Gastroesophageal sphincter (tissue), 4 donors: ENCODE measurements around the gene KIRREL3. TPM values are rescaled to one million over a fixed set of nuclear protein-coding genes. Genes with fewer than 3 reads are reported as not detected.

Experiments
- ATAC-seq: fragments of 150-250 bp; one replicate; pipeline ENCODE4 v1.9.1; 2016; ENCODE audit warnings: mild to moderate bottlenecking, moderate library complexity
- H3K27ac ChIP-seq, 4 donors: fragments of 200-600 bp; sonication (generic) in 3 of 4; 1 replicate in 3 of 4; 2 replicates in 1 of 4; pipeline ENCODE4 v1.5.1; 2016 to 2019
- H3K27me3 ChIP-seq: fragments of 200-600 bp; sonication (generic); one replicate; pipeline ENCODE4 v1.5.1; 2019
- H3K36me3 ChIP-seq, 2 donors: fragments of 200-600 bp; sonication (generic); one replicate each; pipeline ENCODE4 v1.5.1; 2019; ENCODE audit warnings: control low read depth in 1 of 2
- H3K4me1 ChIP-seq, 3 donors: fragments of 200-600 bp; sonication (generic); 1 replicate in 2 of 3; 2 replicates in 1 of 3; pipeline ENCODE4 v1.5.1; 2016 to 2019; ENCODE audit warnings: control low read depth in 2 of 3
- H3K4me3 ChIP-seq, 2 donors: fragments of 200-600 bp; sonication (generic); one replicate each; pipeline ENCODE4 v1.5.1; 2019; ENCODE audit warnings: mild to moderate bottlenecking in 1 of 2, moderate library complexity in 1 of 2
- H3K9me3 ChIP-seq, 3 donors: fragments of 200-600 bp; sonication (generic); one replicate each; pipeline ENCODE4 v1.5.1; 2017 to 2019; ENCODE audit warnings: control low read depth in 2 of 3
- CTCF ChIP-seq, 4 experiments: fragments of 200-600 bp in 2 of 4; fragments of 450-650 bp in 2 of 4; sonication (generic) in 1 of 4; IDR thresholded peaks; one replicate each; pipeline ENCODE4 v1.5.1; 2017 to 2019; ENCODE audit warnings: antibody characterized with exemption in 4 of 4, mild to moderate bottlenecking in 2 of 4, moderate library complexity in 2 of 4
- EP300 ChIP-seq: sonication (generic); formaldehyde crosslinking; IDR thresholded peaks from one replicate; pipeline ENCODE4 v1.6.1; 2017; ENCODE audit warnings: antibody characterized with exemption, mild to moderate bottlenecking
- POLR2A ChIP-seq, 2 donors: fragments of 450-650 bp; IDR thresholded peaks; one replicate each; pipeline ENCODE4 v1.6.1; 2017; ENCODE audit warnings: antibody characterized with exemption in 2 of 2, mild to moderate bottlenecking in 2 of 2, moderate library complexity in 1 of 2
- POLR2AphosphoS5 ChIP-seq: sonication (generic); formaldehyde crosslinking; IDR thresholded peaks from one replicate; pipeline ENCODE4 v1.6.1; 2017; ENCODE audit warnings: antibody characterized with exemption
- WGBS, 2 donors: methylation state at CpG; one replicate each; pipeline ENCODE4 v1.1.5; 2018; ENCODE audit warnings: low coverage in 1 of 2; 5-methylcytosine and 5-hydroxymethylcytosine counted together
- total RNA-seq, 4 donors: library from RNA; depleted of rRNA; stranded (reverse); fragments of >200 nt; gene quantifications; one replicate each; pipeline ENCODE4 v1.1.0, GENCODE V29; 2016

KIRREL3 gene
- total RNA-seq, 4 donors from 2014 or later: 0.54 to 3.9 (median 1.4) TPM

GRCh38 chr11:126588630-126589491 lies 411.7 kb downstream of the KIRREL3 start:
- 40 to 63% methylated on average over 5 of the region's 16 CpGs for WGBS, 2 donors
- no peak for ATAC-seq

GRCh38 chr11:126587541-126587940 lies 413.0 kb downstream of the KIRREL3 start:
- 55 to 82% methylated on average over 4 of the region's 4 CpGs for WGBS, 2 donors
- H3K4me1 ChIP-seq: peaks cover 0 to 12% (median 4%) of the 10 kb centered on the region in 3 donors
- no peaks in the 10 kb centered on the region for H3K36me3 ChIP-seq
- H3K27me3 ChIP-seq: peaks cover 50% of the 10 kb centered on the region
- no peak overlapping the region for H3K4me3 ChIP-seq
- no peaks in the 10 kb centered on the region for H3K9me3 ChIP-seq
- no peak overlapping the region for H3K27ac ChIP-seq
- no peak for TF ChIP-seq POLR2A (IDR thresholded peaks at IDR 0.05)
- no peak for TF ChIP-seq CTCF (IDR thresholded peaks at IDR 0.05)
- TF ChIP-seq POLR2AphosphoS5: no peak
- no peak for TF ChIP-seq EP300
- no peak for ATAC-seq

More at GRCh38 chr11:126588630-126589491, 411.7 kb downstream of the KIRREL3 start:
- Histone ChIP-seq H3K27ac (no peak overlapping the region), H3K4me3 (no peak overlapping the region), H3K4me1 (peaks cover 0 to 12% (median 4%) of the 10 kb centered on the region in 3 donors), H3K36me3 (no peaks in the 10 kb centered on the region), H3K9me3 (no peaks in the 10 kb centered on the region), H3K27me3 (peaks cover 54% of the 10 kb centered on the region)
- TF ChIP-seq EP300: no peak
- TF ChIP-seq CTCF (IDR thresholded peaks at IDR 0.05): no peak
- no peak for TF ChIP-seq POLR2A (IDR thresholded peaks at IDR 0.05)
- no peak for TF ChIP-seq POLR2AphosphoS5

GRCh38 chr11:126585774-126586491 lies 414.6 kb downstream of the KIRREL3 start:
- H3K4me3 ChIP-seq: peak overlapping the region in 1 of 2 donors; percentile 32
- peaks cover 45% of the 10 kb centered on the region for H3K27me3 ChIP-seq
- 19 to 20% methylated on average over 4 to 16 of the region's 23 CpGs for WGBS, 2 donors
- H3K36me3 ChIP-seq: no peaks in the 10 kb centered on the region
- H3K4me1 ChIP-seq: peaks cover 0 to 12% (median 4%) of the 10 kb centered on the region in 3 donors
- no peaks in the 10 kb centered on the region for H3K9me3 ChIP-seq
- peak overlapping the region in 3 of 4 donors; percentile 31 to 70 (median 61) for H3K27ac ChIP-seq
- TF ChIP-seq POLR2AphosphoS5 (peak; percentile 29), POLR2A (IDR thresholded peaks at IDR 0.05) (no peak)
- peak; percentile 90 for ATAC-seq

GRCh38 chr11:126585388-126585773 lies 415.2 kb downstream of the KIRREL3 start:
- no CpG with 5 or more reads among the region's 20 CpGs for WGBS, 2 donors
- Histone ChIP-seq H3K9me3 (no peaks in the 10 kb centered on the region), H3K27me3 (peaks cover 42% of the 10 kb centered on the region), H3K4me3 (peak overlapping the region in 1 of 2 donors; percentile 32), H3K4me1 (peaks cover 0 to 12% (median 4%) of the 10 kb centered on the region in 3 donors), H3K27ac (peak overlapping the region in 3 of 4 donors; percentile 31 to 70 (median 61)), H3K36me3 (no peaks in the 10 kb centered on the region)
- ATAC-seq: peak; percentile 4
- TF ChIP-seq EP300: no peak
- TF ChIP-seq CTCF (IDR thresholded peaks at IDR 0.05): no peak
- no peak for TF ChIP-seq POLR2AphosphoS5
- TF ChIP-seq POLR2A (IDR thresholded peaks at IDR 0.05): no peak

GRCh38 chr11:126583594-126584427 lies 416.8 kb downstream of the KIRREL3 start:
- 79 to 89% methylated on average over 10 to 17 of the region's 26 CpGs for WGBS, 2 donors
- Histone ChIP-seq H3K9me3 (no peaks in the 10 kb centered on the region), H3K4me3 (no peak overlapping the region), H3K27ac (no peak overlapping the region), H3K36me3 (no peaks in the 10 kb centered on the region), H3K4me1 (peaks cover 0 to 12% (median 4%) of the 10 kb centered on the region in 3 donors), H3K27me3 (peaks cover 42% of the 10 kb centered on the region)
- TF ChIP-seq EP300 (no peak), POLR2AphosphoS5 (no peak), CTCF (IDR thresholded peaks at IDR 0.05) (no peak), POLR2A (IDR thresholded peaks at IDR 0.05) (no peak)
- ATAC-seq: no peak
